Psoas muscle (tissue), 8 donors: ENCODE data around the gene TBX15. TPM values are rescaled to one million over a fixed set of nuclear protein-coding genes. Genes with fewer than 3 reads are reported as not detected.
"Not testable (repeated sequence)": the region's sequence is repeated elsewhere in the genome, so short reads cannot be mapped to it uniquely, and the experiment has no call there.

ENCODE experiments used
- ATAC-seq, 4 donors: fragments of 200-7000 bp; cut with Tn5 transposase; one replicate each; pipeline ENCODE4 v1.9.1; 2020; ENCODE audit warnings: moderate library complexity in 3 of 4, mild to moderate bottlenecking in 2 of 4
- DNase-seq, 2 donors: peaks; one replicate each; pipeline ENCODE4 v3.0.0-alpha.2; 2020
- H3K27ac ChIP-seq: fragments of 200-600 bp; one replicate; pipeline ENCODE4 v1.8.0; 2022
- H3K27me3 ChIP-seq, 3 donors: fragments of 200-600 bp in 1 of 3; one replicate each; pipeline versions ENCODE4 v1.6.1 to v1.8.0; 2013 to 2022; ENCODE audit warnings: low read length in 2 of 3, mild to moderate bottlenecking in 2 of 3, moderate library complexity in 1 of 3; ENCODE audit not compliant: insufficient read depth in 3 of 3
- H3K36me3 ChIP-seq, 2 donors: fragments of 200-600 bp in 1 of 2; one replicate each; pipeline versions ENCODE4 v1.6.1 to v1.8.0; 2013 to 2022; ENCODE audit warnings: low read depth in 1 of 2, mild to moderate bottlenecking in 1 of 2, moderate library complexity in 1 of 2; ENCODE audit not compliant: insufficient read depth in 1 of 2
- H3K4me1 ChIP-seq: fragments of 200-600 bp; one replicate; pipeline ENCODE4 v1.8.0; 2022
- H3K4me3 ChIP-seq: fragments of 200-600 bp; one replicate; pipeline ENCODE4 v1.8.0; 2022; ENCODE audit warnings: mild to moderate bottlenecking
- H3K9me3 ChIP-seq: fragments of 200-600 bp; one replicate; pipeline ENCODE4 v1.8.0; 2022
- CTCF ChIP-seq: fragments of 200-600 bp; IDR thresholded peaks from one replicate; pipeline ENCODE4 v1.8.0; 2022; ENCODE audit warnings: antibody characterized with exemption
- WGBS, 3 donors: extraction: QIAGEN DNeasy Blood & Tissue Kit; methylation state at CpG; one replicate each; pipeline versions ENCODE4 v1.1.6 to v1.1.7; 2013; 5-methylcytosine and 5-hydroxymethylcytosine counted together
- intact Hi-C, 2 donors: fragments of 100-400 bp; cut with DNase I; formaldehyde crosslinking; loops; one replicate each; pipeline versions ENCODE4 v1.11.0 to v1.14.2; 2022
- polyA plus RNA-seq, 3 donors: library from polyadenylated mRNA; stranded (reverse); fragments of 200-250 nt; gene quantifications; one replicate each; pipeline ENCODE4 v1.2.3, GENCODE V29; 2013
- total RNA-seq, 4 donors: library from RNA; stranded (reverse); fragmentation: NEBNext Ultra II Directional in 2 of 4; extraction: Animal tissue kit (Norgen Biotek cat#: 25700) in 2 of 4; gene quantifications; one replicate each; pipeline versions ENCODE4 v1.2.1 to v1.2.4, GENCODE V29; 2021 to 2023
- donor health status: healthy with polysubstance abuse.
- donor health status: DM: no; HTN: no; CAD: no; lungs with moderate emphysema.
- donor health status: Bipolar disorder and iron deficiency.
- donor health status: healthy.
- donor health status: DM: yes; HTN: yes; CAD: no.
- donor health status: DM: no; HTN: no; CAD: no.
- donor health status: DM: no; HTN: no; CAD: no.
- donor health status: DM: yes; HTN: yes; CAD: no.

The TBX15 gene
- total and polyA plus RNA-seq, 7 donors, result 37.0 to 220 (median 105) TPM

- H3K27me3 ChIP-seq, result no peaks in the 10 kb centered on the region
- 20 to 34% (median 26%) methylated on average over 7 of the region's 7 CpGs for WGBS, 3 donors
- no peaks in the 10 kb centered on the region for H3K36me3 ChIP-seq
- peaks cover 63% of the 10 kb centered on the region for H3K4me1 ChIP-seq
- intact Hi-C loops, result no loop called here
- peak overlapping the region; percentile 91 for H3K27ac ChIP-seq
- TF ChIP-seq CTCF, result no peak
- no peak overlapping the region for H3K4me3 ChIP-seq
- H3K9me3 ChIP-seq, result no peaks in the 10 kb centered on the region
- DNase-seq (peak in 1 of 2 donors; percentile 69), ATAC-seq (peak in 3 of 4 donors; percentile 34 to 51 (median 44))
Observed at GRCh38 chr1:118960026-118960561, 28.0 kb downstream of the TBX15 start.

GRCh38 chr1:118958937-118959631 is 29.1 kb downstream of the TBX15 start:
- 22 to 41% (median 25%) methylated on average over 1 of the region's 1 CpG for WGBS, 3 donors
- Histone ChIP-seq H3K27me3 (no peaks in the 10 kb centered on the region), H3K36me3 (no peaks in the 10 kb centered on the region), H3K4me1 (peaks cover 65% of the 10 kb centered on the region), H3K9me3 (no peaks in the 10 kb centered on the region), H3K27ac (peak overlapping the region; percentile 91), H3K4me3 (no peak overlapping the region)
- ATAC-seq (peak; percentile 17 to 67 (median 39)), DNase-seq (peak in 1 of 2 donors; percentile 55)
- TF ChIP-seq CTCF, result no peak
- intact Hi-C loops, result no loop called here

GRCh38 chr1:118958140-118958539 is 30.0 kb downstream of the TBX15 start:
- WGBS, 3 donors, result 60 to 93% (median 79%) methylated on average over 3 of the region's 3 CpGs
- H3K27ac ChIP-seq, result peak overlapping the region; percentile 91
- no peaks in the 10 kb centered on the region for H3K9me3 ChIP-seq
- ATAC-seq (no peak), DNase-seq (no peak)
- no peak overlapping the region for H3K4me3 ChIP-seq
- TF ChIP-seq CTCF, result no peak
- H3K36me3 ChIP-seq, result no peaks in the 10 kb centered on the region
- intact Hi-C loops, result no loop called here
- no peaks in the 10 kb centered on the region for H3K27me3 ChIP-seq
- peaks cover 69% of the 10 kb centered on the region for H3K4me1 ChIP-seq

GRCh38 chr1:118957579-118957978 is 30.6 kb downstream of the TBX15 start:
- H3K4me3 ChIP-seq, intact Hi-C loops, H3K27ac ChIP-seq, H3K36me3 ChIP-seq, ATAC-seq, H3K9me3 ChIP-seq, H3K27me3 ChIP-seq, DNase-seq: not testable (repeated sequence)
- 95 to 97% (median 97%) methylated on average over 7 of the region's 7 CpGs for WGBS, 3 donors
- peaks cover 69% of the 10 kb centered on the region for H3K4me1 ChIP-seq

GRCh38 chr1:118954301-118954905 is 33.7 kb downstream of the TBX15 start:
- H3K36me3 ChIP-seq, result peaks cover 0 to 2% of the 10 kb centered on the region in 2 donors
- peaks cover 69% of the 10 kb centered on the region for H3K4me1 ChIP-seq
- TF ChIP-seq CTCF, result no peak
- intact Hi-C loops, result no loop called here
- no peaks in the 10 kb centered on the region for H3K27me3 ChIP-seq
- ATAC-seq, result no peak
- no peaks in the 10 kb centered on the region for H3K9me3 ChIP-seq
- WGBS, 3 donors, result 24 to 45% (median 26%) methylated on average over 3 of the region's 3 CpGs
- H3K4me3 ChIP-seq, result no peak overlapping the region
- H3K27ac ChIP-seq, result peak overlapping the region; percentile 79
- no peak for DNase-seq
